ENCODE measurements around the gene ARHGAP33.

The ARHGAP33 gene

DNA sequence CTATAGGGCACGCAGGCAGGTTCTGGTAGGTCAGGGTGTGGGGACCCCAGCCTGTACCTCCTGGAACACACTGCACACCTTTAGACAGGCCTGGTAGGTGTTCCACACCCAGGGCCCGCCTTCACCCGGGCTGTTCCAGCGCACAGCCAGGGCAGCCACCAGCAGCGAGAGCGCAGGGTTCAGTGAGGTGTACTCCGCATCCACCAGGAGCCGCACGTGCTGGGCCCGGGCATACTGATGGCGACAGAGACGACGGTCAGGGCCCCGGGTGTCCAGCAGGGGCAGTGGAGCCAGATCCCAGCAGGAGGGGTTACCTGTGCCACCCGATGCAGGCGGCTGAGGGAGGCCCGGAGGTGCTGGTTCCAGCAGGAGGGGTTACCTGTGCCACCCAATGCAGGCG lies 31.2 kb downstream of the ARHGAP33 start:
- Histone ChIP-seq H3K9ac (ENCODE audit: low read depth, low read length) (no peak overlapping the region), H3K4me1 (ENCODE audit: control insufficient read depth, insufficient read depth, low read length) (no peaks in the 10 kb centered on the region)

GRCh38 chr19:35807633-35808032 lies 32.3 kb downstream of the ARHGAP33 start:
- no peak overlapping the region for H3K4me3 ChIP-seq (ENCODE audit: low read depth, low read length)
- H3K27me3 ChIP-seq (ENCODE audit: control insufficient read depth, insufficient read depth, low read length), result no peaks in the 10 kb centered on the region
- H3K9ac ChIP-seq (ENCODE audit: low read depth, low read length), result no peak overlapping the region
- H3K27ac ChIP-seq (ENCODE audit: low read depth, low read length), result no peak overlapping the region
- H3K9me3 ChIP-seq (ENCODE audit: control insufficient read depth, insufficient read depth, low read length), result no peaks in the 10 kb centered on the region
- H3K4me1 ChIP-seq (ENCODE audit: control insufficient read depth, insufficient read depth, low read length), result no peaks in the 10 kb centered on the region
- no peaks in the 10 kb centered on the region for H3K36me3 ChIP-seq (ENCODE audit: control insufficient read depth, insufficient read depth, low read length)

More for the DNA sequence above, 31.2 kb downstream of the ARHGAP33 start:
- Histone ChIP-seq H3K27ac (ENCODE audit: low read depth, low read length) (no peak overlapping the region), H3K4me3 (ENCODE audit: low read depth, low read length) (no peak overlapping the region), H3K9me3 (ENCODE audit: control insufficient read depth, insufficient read depth, low read length) (no peaks in the 10 kb centered on the region), H3K36me3 (ENCODE audit: control insufficient read depth, insufficient read depth, low read length) (no peaks in the 10 kb centered on the region), H3K27me3 (ENCODE audit: control insufficient read depth, insufficient read depth, low read length) (no peaks in the 10 kb centered on the region)

- Histone ChIP-seq H3K4me1 (ENCODE audit: control insufficient read depth, insufficient read depth, low read length) (no peaks in the 10 kb centered on the region), H3K27me3 (ENCODE audit: control insufficient read depth, insufficient read depth, low read length) (no peaks in the 10 kb centered on the region), H3K9ac (ENCODE audit: low read depth, low read length) (no peak overlapping the region), H3K9me3 (ENCODE audit: control insufficient read depth, insufficient read depth, low read length) (no peaks in the 10 kb centered on the region), H3K36me3 (ENCODE audit: control insufficient read depth, insufficient read depth, low read length) (no peaks in the 10 kb centered on the region), H3K4me3 (ENCODE audit: low read depth, low read length) (no peak overlapping the region), H3K27ac (ENCODE audit: low read depth, low read length) (no peak overlapping the region)
These were observed 36.2 kb downstream of the ARHGAP33 start for GRCh38 chr19:35811317-35812219.

GRCh38 chr19:35812220-35813042 lies 37.1 kb downstream of the ARHGAP33 start, which contains the start of gene PRODH2:
PRODH2 (minus strand) TSS chr19:35812845; CDS start chr19:35812805, 40 bp downstream.
- Histone ChIP-seq H3K9ac (ENCODE audit: low read depth, low read length) (no peak within 1 kb of the TSS), H3K9me3 (ENCODE audit: control insufficient read depth, insufficient read depth, low read length) (no peaks in the 10 kb centered on the region), H3K27me3 (ENCODE audit: control insufficient read depth, insufficient read depth, low read length) (no peaks in the 10 kb centered on the region), H3K4me3 (ENCODE audit: low read depth, low read length) (no peak within 1 kb of the TSS), H3K27ac (ENCODE audit: low read depth, low read length) (no peak within 1 kb of the TSS), H3K36me3 (ENCODE audit: control insufficient read depth, insufficient read depth, low read length) (no peaks in the 10 kb centered on the region), H3K4me1 (ENCODE audit: control insufficient read depth, insufficient read depth, low read length) (no peaks in the 10 kb centered on the region)

- Histone ChIP-seq H3K4me3 (ENCODE audit: low read depth, low read length) (no peak overlapping the region), H3K36me3 (ENCODE audit: control insufficient read depth, insufficient read depth, low read length) (no peaks in the 10 kb centered on the region), H3K27ac (ENCODE audit: low read depth, low read length) (no peak overlapping the region), H3K4me1 (ENCODE audit: control insufficient read depth, insufficient read depth, low read length) (no peaks in the 10 kb centered on the region), H3K9ac (ENCODE audit: low read depth, low read length) (no peak overlapping the region), H3K9me3 (ENCODE audit: control insufficient read depth, insufficient read depth, low read length) (no peaks in the 10 kb centered on the region), H3K27me3 (ENCODE audit: control insufficient read depth, insufficient read depth, low read length) (no peaks in the 10 kb centered on the region)
These were observed 37.9 kb downstream of the ARHGAP33 start for GRCh38 chr19:35813043-35813890.

DNA sequence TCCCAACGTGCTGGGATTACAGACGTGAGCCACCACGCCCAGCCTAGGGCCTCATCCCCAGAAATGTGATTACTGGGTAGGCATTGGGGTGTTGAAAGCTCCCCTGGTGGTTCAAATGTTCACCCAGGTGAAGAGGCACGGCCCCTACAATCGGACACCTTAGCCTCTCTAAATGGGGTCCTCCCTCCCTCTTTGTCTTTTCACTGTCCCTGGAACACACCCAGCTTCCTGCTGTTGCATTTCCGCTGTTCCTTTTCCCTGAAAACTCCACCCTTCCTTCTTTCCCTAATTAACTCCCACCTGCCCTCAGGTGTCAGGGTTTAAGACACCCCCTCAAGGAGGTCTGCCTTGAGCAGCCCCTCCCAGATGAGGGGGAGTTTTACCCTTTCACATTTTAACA lies 40.9 kb downstream of the ARHGAP33 start:
- Histone ChIP-seq H3K4me3 (ENCODE audit: low read depth, low read length) (no peak overlapping the region), H3K27ac (ENCODE audit: low read depth, low read length) (no peak overlapping the region), H3K4me1 (ENCODE audit: control insufficient read depth, insufficient read depth, low read length) (no peaks in the 10 kb centered on the region), H3K9ac (ENCODE audit: low read depth, low read length) (no peak overlapping the region), H3K27me3 (ENCODE audit: control insufficient read depth, insufficient read depth, low read length) (no peaks in the 10 kb centered on the region), H3K9me3 (ENCODE audit: control insufficient read depth, insufficient read depth, low read length) (no peaks in the 10 kb centered on the region), H3K36me3 (ENCODE audit: control insufficient read depth, insufficient read depth, low read length) (no peaks in the 10 kb centered on the region)

DNA sequence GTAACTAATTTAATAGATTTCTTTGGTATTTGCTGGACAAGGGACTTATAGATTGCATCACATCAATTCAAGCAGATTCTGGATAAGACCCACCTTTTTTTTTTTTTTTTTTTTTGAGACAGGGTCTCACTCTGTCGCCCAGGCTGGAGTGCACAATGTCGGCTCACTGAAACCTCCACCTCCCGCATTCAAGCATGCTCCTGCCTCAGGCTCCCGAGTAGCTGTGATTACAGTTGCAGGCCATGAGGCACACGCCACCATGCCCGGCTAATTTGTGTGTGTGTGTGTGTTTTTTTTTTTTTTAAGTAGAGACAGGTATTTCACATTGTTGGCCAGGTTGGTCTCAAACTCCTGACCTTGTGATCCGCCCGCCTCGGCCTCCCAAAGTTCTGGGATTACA lies 41.5 kb downstream of the ARHGAP33 start:
- Histone ChIP-seq H3K9ac (ENCODE audit: low read depth, low read length) (no peak overlapping the region), H3K4me3 (ENCODE audit: low read depth, low read length) (no peak overlapping the region), H3K9me3 (ENCODE audit: control insufficient read depth, insufficient read depth, low read length) (no peaks in the 10 kb centered on the region), H3K36me3 (ENCODE audit: control insufficient read depth, insufficient read depth, low read length) (no peaks in the 10 kb centered on the region), H3K27me3 (ENCODE audit: control insufficient read depth, insufficient read depth, low read length) (no peaks in the 10 kb centered on the region), H3K4me1 (ENCODE audit: control insufficient read depth, insufficient read depth, low read length) (no peaks in the 10 kb centered on the region), H3K27ac (ENCODE audit: low read depth, low read length) (no peak overlapping the region)

- H3K36me3 ChIP-seq (ENCODE audit: control insufficient read depth, insufficient read depth, low read length), result no peaks in the 10 kb centered on the region
- H3K9me3 ChIP-seq (ENCODE audit: control insufficient read depth, insufficient read depth, low read length), result no peaks in the 10 kb centered on the region
- H3K27ac ChIP-seq (ENCODE audit: low read depth, low read length), result no peak overlapping the region
- no peaks in the 10 kb centered on the region for H3K27me3 ChIP-seq (ENCODE audit: control insufficient read depth, insufficient read depth, low read length)
- no peak overlapping the region for H3K9ac ChIP-seq (ENCODE audit: low read depth, low read length)
- H3K4me1 ChIP-seq (ENCODE audit: control insufficient read depth, insufficient read depth, low read length), result no peaks in the 10 kb centered on the region
- no peak overlapping the region for H3K4me3 ChIP-seq (ENCODE audit: low read depth, low read length)
These were observed 43.1 kb downstream of the ARHGAP33 start for GRCh38 chr19:35818445-35818844.

GRCh38 chr19:35822579-35822978 lies 47.2 kb downstream of the ARHGAP33 start:
- H3K4me3 ChIP-seq (ENCODE audit: low read depth, low read length), result no peak overlapping the region
- H3K27ac ChIP-seq (ENCODE audit: low read depth, low read length), result no peak overlapping the region
- H3K36me3 ChIP-seq (ENCODE audit: control insufficient read depth, insufficient read depth, low read length), result no peaks in the 10 kb centered on the region
- no peaks in the 10 kb centered on the region for H3K4me1 ChIP-seq (ENCODE audit: control insufficient read depth, insufficient read depth, low read length)
- H3K9ac ChIP-seq (ENCODE audit: low read depth, low read length), result no peak overlapping the region
- no peaks in the 10 kb centered on the region for H3K9me3 ChIP-seq (ENCODE audit: control insufficient read depth, insufficient read depth, low read length)
- no peaks in the 10 kb centered on the region for H3K27me3 ChIP-seq (ENCODE audit: control insufficient read depth, insufficient read depth, low read length)

GRCh38 chr19:35824150-35824549 lies 48.8 kb downstream of the ARHGAP33 start:
- Histone ChIP-seq H3K27me3 (ENCODE audit: control insufficient read depth, insufficient read depth, low read length) (no peaks in the 10 kb centered on the region), H3K27ac (ENCODE audit: low read depth, low read length) (no peak overlapping the region)

More at GRCh38 chr19:35824150-35824549, 48.8 kb downstream of the ARHGAP33 start:
- Histone ChIP-seq H3K4me3 (ENCODE audit: low read depth, low read length) (no peak overlapping the region), H3K4me1 (ENCODE audit: control insufficient read depth, insufficient read depth, low read length) (no peaks in the 10 kb centered on the region), H3K9ac (ENCODE audit: low read depth, low read length) (no peak overlapping the region), H3K9me3 (ENCODE audit: control insufficient read depth, insufficient read depth, low read length) (no peaks in the 10 kb centered on the region), H3K36me3 (ENCODE audit: control insufficient read depth, insufficient read depth, low read length) (no peaks in the 10 kb centered on the region)

Data from HUES48 (cell line).